Measurements from ENCODE around the gene RNU6-1. TPM values are rescaled to one million over a fixed set of nuclear protein-coding genes. Genes with fewer than 3 reads are reported as not detected.

RNU6-1 gene
- total RNA-seq, 2 donors from 2014 or later: not detected

DNA sequence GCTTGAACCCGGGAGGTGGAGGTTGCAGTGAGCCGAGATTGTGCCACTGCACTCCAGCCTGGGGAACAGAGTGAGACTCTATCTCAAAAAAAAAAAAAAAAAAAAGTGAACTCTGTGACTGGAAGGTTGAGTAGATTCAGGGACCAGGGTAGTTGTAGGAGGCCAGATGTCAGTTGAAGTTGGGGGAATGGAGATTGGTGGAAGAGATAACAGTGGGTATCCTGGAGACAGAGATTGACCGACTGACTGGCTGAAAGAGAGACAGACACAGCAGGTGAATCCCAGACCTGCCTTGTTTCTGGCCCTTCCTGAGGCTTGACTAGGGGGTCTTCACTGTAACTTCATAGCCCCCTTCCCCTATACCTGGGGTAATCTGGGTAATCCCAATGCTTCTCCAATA, 22.1 kb upstream of the RNU6-1 start:
- TF ChIP-seq, protein P1, sequence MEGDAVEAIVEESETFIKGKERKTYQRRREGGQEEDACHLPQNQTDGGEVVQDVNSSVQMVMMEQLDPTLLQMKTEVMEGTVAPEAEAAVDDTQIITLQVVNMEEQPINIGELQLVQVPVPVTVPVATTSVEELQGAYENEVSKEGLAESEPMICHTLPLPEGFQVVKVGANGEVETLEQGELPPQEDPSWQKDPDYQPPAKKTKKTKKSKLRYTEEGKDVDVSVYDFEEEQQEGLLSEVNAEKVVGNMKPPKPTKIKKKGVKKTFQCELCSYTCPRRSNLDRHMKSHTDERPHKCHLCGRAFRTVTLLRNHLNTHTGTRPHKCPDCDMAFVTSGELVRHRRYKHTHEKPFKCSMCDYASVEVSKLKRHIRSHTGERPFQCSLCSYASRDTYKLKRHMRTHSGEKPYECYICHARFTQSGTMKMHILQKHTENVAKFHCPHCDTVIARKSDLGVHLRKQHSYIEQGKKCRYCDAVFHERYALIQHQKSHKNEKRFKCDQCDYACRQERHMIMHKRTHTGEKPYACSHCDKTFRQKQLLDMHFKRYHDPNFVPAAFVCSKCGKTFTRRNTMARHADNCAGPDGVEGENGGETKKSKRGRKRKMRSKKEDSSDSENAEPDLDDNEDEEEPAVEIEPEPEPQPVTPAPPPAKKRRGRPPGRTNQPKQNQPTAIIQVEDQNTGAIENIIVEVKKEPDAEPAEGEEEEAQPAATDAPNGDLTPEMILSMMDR (conservative IDR thresholded peaks at IDR 0.05): no peak
- Mint-ChIP-seq H3K4me1 (peaks cover 12% of the 10 kb centered on the region), H3K27ac (no peak overlapping the region), H3K9me3 (no peaks in the 10 kb centered on the region), H3K4me3 (no peak overlapping the region), H3K36me3 (ENCODE audit: low read depth) (no peaks in the 10 kb centered on the region), H3K27me3 (ENCODE audit: insufficient read depth) (peaks cover 20% of the 10 kb centered on the region)
- 85 to 88% methylated on average over 3 of the region's 3 CpGs for WGBS, 2 experiments (ENCODE audit: insufficient coverage in 1 of 2, insufficient read length in 1 of 2)
- H3K9ac ChIP-seq (ENCODE audit: extremely low read depth, low read length, poor library complexity, severe bottlenecking): no peak overlapping the region
- H3K4me1 ChIP-seq (ENCODE audit: control insufficient read depth, insufficient read depth, low read length): peaks cover 3% of the 10 kb centered on the region
- peaks cover 6% of the 10 kb centered on the region for H3K27me3 ChIP-seq (ENCODE audit: control insufficient read depth, insufficient read depth, low read length, poor library complexity, severe bottlenecking)
- no peaks in the 10 kb centered on the region for H3K36me3 ChIP-seq (ENCODE audit: control insufficient read depth, insufficient read depth, low read length)
- H3K4me3 ChIP-seq (ENCODE audit: low read length): no peak overlapping the region
- H3K27ac ChIP-seq (ENCODE audit: low read depth, low read length): no peak overlapping the region
- no peaks in the 10 kb centered on the region for H3K9me3 ChIP-seq (ENCODE audit: control insufficient read depth, low read length)
- DNase-seq: no peak

DNA sequence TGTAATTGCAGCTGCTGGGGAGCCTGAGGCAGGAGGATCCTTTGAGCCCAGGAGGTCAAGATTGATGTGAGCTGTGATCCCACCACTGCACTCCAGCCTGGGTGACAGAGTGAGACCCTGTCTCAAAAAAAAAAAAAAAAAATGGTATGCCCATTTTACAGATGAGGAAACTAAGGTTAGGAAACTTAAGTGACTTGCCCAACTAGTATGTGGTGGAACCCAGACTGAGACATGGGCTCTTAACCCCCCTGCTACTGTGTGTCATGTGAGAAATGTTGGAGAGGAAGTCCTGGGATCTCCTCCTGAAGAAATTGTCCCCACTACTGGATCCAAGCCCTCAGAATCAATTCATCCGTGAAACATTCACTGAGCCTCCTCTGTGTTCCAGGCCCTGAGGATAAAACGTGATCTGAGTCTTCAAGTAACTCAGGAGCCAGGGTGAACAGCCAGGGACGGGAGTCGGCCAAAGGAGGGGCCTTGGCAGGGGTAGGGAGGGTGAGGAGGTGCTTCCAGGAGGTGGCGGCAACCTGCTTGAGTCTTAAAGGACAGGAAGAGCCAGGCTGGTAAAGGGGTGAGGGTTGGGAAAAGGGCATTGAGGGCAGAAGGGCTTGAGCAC, 19.6 kb upstream of the RNU6-1 start:
- 79% methylated on average over 5 of the region's 5 CpGs; no CpG with 5 or more reads in 1 of the 2 experiments for WGBS, 2 experiments (ENCODE audit: insufficient coverage in 1 of 2, insufficient read length in 1 of 2)
- no peak overlapping the region for H3K27ac ChIP-seq (ENCODE audit: low read depth, low read length)
- Mint-ChIP-seq H3K27ac (no peak overlapping the region), H3K4me1 (peaks cover 10% of the 10 kb centered on the region), H3K27me3 (ENCODE audit: insufficient read depth) (peaks cover 19% of the 10 kb centered on the region), H3K4me3 (no peak overlapping the region), H3K36me3 (ENCODE audit: low read depth) (no peaks in the 10 kb centered on the region), H3K9me3 (no peaks in the 10 kb centered on the region)
- peaks cover 6% of the 10 kb centered on the region for H3K27me3 ChIP-seq (ENCODE audit: control insufficient read depth, insufficient read depth, low read length, poor library complexity, severe bottlenecking)
- H3K4me3 ChIP-seq (ENCODE audit: low read length): no peak overlapping the region
- no peak overlapping the region for H3K9ac ChIP-seq (ENCODE audit: extremely low read depth, low read length, poor library complexity, severe bottlenecking)
- DNase-seq: peak; percentile 53
- TF ChIP-seq, protein P1 (conservative IDR thresholded peaks at IDR 0.05): no peak
- no peaks in the 10 kb centered on the region for H3K9me3 ChIP-seq (ENCODE audit: control insufficient read depth, low read length)
- no peaks in the 10 kb centered on the region for H3K4me1 ChIP-seq (ENCODE audit: control insufficient read depth, insufficient read depth, low read length)
- H3K36me3 ChIP-seq (ENCODE audit: control insufficient read depth, insufficient read depth, low read length): no peaks in the 10 kb centered on the region

DNA sequence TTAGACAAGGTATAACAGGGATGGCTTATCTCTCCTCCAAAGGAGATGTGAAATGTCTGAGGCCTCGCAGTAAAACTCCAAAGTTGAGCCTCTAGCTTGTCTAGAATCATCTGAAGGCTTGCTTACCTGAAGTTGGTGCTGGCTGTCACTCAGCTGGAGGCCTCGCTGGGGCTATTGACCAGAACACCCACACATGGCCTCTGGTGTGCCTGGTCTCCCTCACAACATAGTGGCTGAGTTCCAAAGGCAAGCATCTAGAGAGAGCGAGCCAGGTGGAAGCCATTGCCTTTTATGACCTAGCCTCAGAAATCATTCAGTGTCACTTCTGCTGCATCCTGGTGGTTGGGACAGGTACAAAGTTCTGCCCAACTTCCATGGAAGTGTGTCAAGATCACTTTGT, 17.4 kb upstream of the RNU6-1 start:
- Mint-ChIP-seq H3K9me3 (no peaks in the 10 kb centered on the region), H3K4me3 (no peak overlapping the region), H3K27ac (no peak overlapping the region), H3K4me1 (peaks cover 11% of the 10 kb centered on the region), H3K36me3 (ENCODE audit: low read depth) (no peaks in the 10 kb centered on the region), H3K27me3 (ENCODE audit: insufficient read depth) (peaks cover 9% of the 10 kb centered on the region)
- H3K4me3 ChIP-seq (ENCODE audit: low read length): no peak overlapping the region
- no peak overlapping the region for H3K27ac ChIP-seq (ENCODE audit: low read depth, low read length)
- H3K27me3 ChIP-seq (ENCODE audit: control insufficient read depth, insufficient read depth, low read length, poor library complexity, severe bottlenecking): no peaks in the 10 kb centered on the region
- 86 to 91% methylated on average over 3 of the region's 3 CpGs for WGBS, 2 experiments (ENCODE audit: insufficient coverage in 1 of 2, insufficient read length in 1 of 2)
- TF ChIP-seq, protein P1 (conservative IDR thresholded peaks at IDR 0.05): peak; percentile 29
- no peak for DNase-seq
- no peaks in the 10 kb centered on the region for H3K36me3 ChIP-seq (ENCODE audit: control insufficient read depth, insufficient read depth, low read length)
- H3K9ac ChIP-seq (ENCODE audit: extremely low read depth, low read length, poor library complexity, severe bottlenecking): no peak overlapping the region
- H3K9me3 ChIP-seq (ENCODE audit: control insufficient read depth, low read length): no peaks in the 10 kb centered on the region
- no peaks in the 10 kb centered on the region for H3K4me1 ChIP-seq (ENCODE audit: control insufficient read depth, insufficient read depth, low read length)
